Measurements from ENCODE around the gene INSIG1. TPM values are rescaled to one million over a fixed set of nuclear protein-coding genes. Genes with fewer than 3 reads are reported as not detected.

The INSIG1 gene
- total RNA-seq, 2 experiments from 2014 or later, result 145 to 164 TPM

- H3K9me3 Mint-ChIP-seq (ENCODE audit: low read depth), result no peaks in the 10 kb centered on the region
- no peak for DNase-seq
- no peak overlapping the region for H3K27ac Mint-ChIP-seq
- H3K4me3 Mint-ChIP-seq, result no peak overlapping the region
- peaks cover 20% of the 10 kb centered on the region for H3K27me3 Mint-ChIP-seq
- no peaks in the 10 kb centered on the region for H3K4me1 Mint-ChIP-seq
- CTCF ChIA-PET, result interaction anchor here (0.9 kb wide), 1 partner anchor 333 kb away, joined by 4 read pairs; no protein-coding TSS in a partner anchor
- ATAC-seq, result no peak
- H3K36me3 Mint-ChIP-seq, result no peaks in the 10 kb centered on the region
Measured at GRCh38 chr7:155259866-155260497, 37.7 kb upstream of the INSIG1 start.

DNA sequence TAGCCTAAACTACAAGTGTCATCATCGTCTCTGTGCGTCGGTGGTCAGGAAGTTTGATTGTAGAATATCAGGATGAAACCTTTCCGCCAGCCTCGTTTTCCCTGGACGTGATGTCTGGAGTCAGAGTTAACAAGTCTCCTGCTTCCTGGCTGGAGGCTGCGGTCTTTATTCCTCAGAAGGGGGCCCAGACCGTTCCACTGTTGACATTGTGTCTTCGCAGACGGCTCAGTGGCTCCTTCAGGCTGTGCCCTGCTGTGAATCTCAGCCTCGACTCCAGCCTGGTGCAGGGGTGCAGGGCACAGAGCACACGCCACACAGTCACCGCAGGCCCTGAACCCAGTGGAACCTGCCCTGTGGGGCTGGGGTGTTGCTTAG lies 37.2 kb upstream of the INSIG1 start:
- DNase-seq, result no peak
- no peak for ATAC-seq
- Mint-ChIP-seq H3K27me3 (peaks cover 19% of the 10 kb centered on the region), H3K9me3 (ENCODE audit: low read depth) (no peaks in the 10 kb centered on the region), H3K36me3 (no peaks in the 10 kb centered on the region), H3K27ac (no peak overlapping the region), H3K4me1 (no peaks in the 10 kb centered on the region), H3K4me3 (no peak overlapping the region)
- CTCF ChIA-PET, result no interaction called here

- CTCF ChIA-PET, result no interaction called here
- H3K9me3 Mint-ChIP-seq (ENCODE audit: low read depth), result no peaks in the 10 kb centered on the region
- H3K36me3 Mint-ChIP-seq, result no peaks in the 10 kb centered on the region
- no peaks in the 10 kb centered on the region for H3K4me1 Mint-ChIP-seq
- no peak overlapping the region for H3K4me3 Mint-ChIP-seq
- H3K27ac Mint-ChIP-seq, result no peak overlapping the region
- ATAC-seq (no peak), DNase-seq (no peak)
- peaks cover 19% of the 10 kb centered on the region for H3K27me3 Mint-ChIP-seq
Measured at GRCh38 chr7:155261031-155261985, 36.4 kb upstream of the INSIG1 start.

- H3K9me3 Mint-ChIP-seq (ENCODE audit: low read depth), result no peaks in the 10 kb centered on the region
- H3K4me1 Mint-ChIP-seq, result no peaks in the 10 kb centered on the region
- CTCF ChIA-PET, result no interaction called here
- no peak overlapping the region for H3K4me3 Mint-ChIP-seq
- DNase-seq, result no peak
- no peak overlapping the region for H3K27ac Mint-ChIP-seq
- H3K27me3 Mint-ChIP-seq, result peaks cover 15% of the 10 kb centered on the region
- H3K36me3 Mint-ChIP-seq, result no peaks in the 10 kb centered on the region
- ATAC-seq, result no peak
Measured at GRCh38 chr7:155262031-155262430, 35.6 kb upstream of the INSIG1 start.

GRCh38 chr7:155263051-155263450 lies 34.6 kb upstream of the INSIG1 start:
- peaks cover 13% of the 10 kb centered on the region for H3K27me3 Mint-ChIP-seq
- H3K36me3 Mint-ChIP-seq, result no peaks in the 10 kb centered on the region
- no peak for DNase-seq
- no peak overlapping the region for H3K4me3 Mint-ChIP-seq
- CTCF ChIA-PET, result no interaction called here
- H3K27ac Mint-ChIP-seq, result no peak overlapping the region
- no peak for ATAC-seq
- H3K4me1 Mint-ChIP-seq, result no peaks in the 10 kb centered on the region
- no peaks in the 10 kb centered on the region for H3K9me3 Mint-ChIP-seq (ENCODE audit: low read depth)

- H3K27me3 Mint-ChIP-seq, result peaks cover 13% of the 10 kb centered on the region
- no peak for ATAC-seq
- CTCF ChIA-PET, result no interaction called here
Measured at GRCh38 chr7:155263581-155264143, 34.0 kb upstream of the INSIG1 start.

GRCh38 chr7:155265144-155265543 lies 32.5 kb upstream of the INSIG1 start:
- H3K27ac Mint-ChIP-seq, result no peak overlapping the region
- H3K36me3 Mint-ChIP-seq, result peaks cover 1% of the 10 kb centered on the region
- DNase-seq (no peak), ATAC-seq (no peak)
- CTCF ChIA-PET, result no interaction called here
- no peaks in the 10 kb centered on the region for H3K9me3 Mint-ChIP-seq (ENCODE audit: low read depth)
- peaks cover 13% of the 10 kb centered on the region for H3K27me3 Mint-ChIP-seq
- no peak overlapping the region for H3K4me3 Mint-ChIP-seq
- peaks cover under 1% of the 10 kb centered on the region for H3K4me1 Mint-ChIP-seq

More at GRCh38 chr7:155263581-155264143, 34.0 kb upstream of the INSIG1 start:
- Mint-ChIP-seq H3K4me3 (no peak overlapping the region), H3K27ac (no peak overlapping the region), H3K9me3 (ENCODE audit: low read depth) (no peaks in the 10 kb centered on the region), H3K4me1 (no peaks in the 10 kb centered on the region), H3K36me3 (peaks cover under 1% of the 10 kb centered on the region)
- DNase-seq, result no peak

DNA sequence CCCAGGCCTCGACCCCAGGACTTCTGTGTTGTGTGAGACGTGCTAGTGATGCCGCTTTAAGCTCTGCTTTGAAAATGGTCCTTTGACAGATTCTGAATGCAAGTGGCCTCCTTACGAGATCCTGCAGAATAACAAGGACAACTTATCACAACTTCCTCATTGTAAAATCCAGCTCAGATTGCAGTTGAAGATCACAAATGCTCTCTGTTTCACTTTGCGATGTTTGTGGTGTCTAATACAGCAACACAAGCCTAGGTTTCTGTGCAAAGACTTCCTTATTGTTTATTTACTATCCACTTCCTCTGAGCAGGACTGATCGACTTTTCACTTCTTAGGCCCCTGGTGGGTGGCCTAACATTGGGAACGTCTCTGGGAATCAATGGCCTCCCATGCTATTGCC lies 31.7 kb upstream of the INSIG1 start:
- peaks cover 14% of the 10 kb centered on the region for H3K27me3 Mint-ChIP-seq
- H3K4me1 Mint-ChIP-seq, result peaks cover 7% of the 10 kb centered on the region
- ATAC-seq (no peak), DNase-seq (no peak)
- no peak overlapping the region for H3K4me3 Mint-ChIP-seq
- H3K27ac Mint-ChIP-seq, result no peak overlapping the region
- CTCF ChIA-PET, result no interaction called here
- peaks cover 1% of the 10 kb centered on the region for H3K36me3 Mint-ChIP-seq
- no peaks in the 10 kb centered on the region for H3K9me3 Mint-ChIP-seq (ENCODE audit: low read depth)

- Mint-ChIP-seq H3K36me3 (peaks cover 1% of the 10 kb centered on the region), H3K27me3 (peaks cover 12% of the 10 kb centered on the region), H3K4me1 (peaks cover 8% of the 10 kb centered on the region), H3K9me3 (ENCODE audit: low read depth) (no peaks in the 10 kb centered on the region), H3K4me3 (no peak overlapping the region), H3K27ac (no peak overlapping the region)
- DNase-seq (no peak), ATAC-seq (no peak)
- CTCF ChIA-PET, result no interaction called here
Measured at GRCh38 chr7:155266440-155266839, 31.2 kb upstream of the INSIG1 start.

GRCh38 chr7:155267023-155267422 lies 30.7 kb upstream of the INSIG1 start:
- Mint-ChIP-seq H3K9me3 (ENCODE audit: low read depth) (no peaks in the 10 kb centered on the region), H3K27me3 (peaks cover 13% of the 10 kb centered on the region), H3K4me1 (peaks cover 8% of the 10 kb centered on the region), H3K27ac (no peak overlapping the region), H3K4me3 (no peak overlapping the region), H3K36me3 (peaks cover 1% of the 10 kb centered on the region)
- DNase-seq, result no peak
- no peak for ATAC-seq
- CTCF ChIA-PET, result no interaction called here

DNA sequence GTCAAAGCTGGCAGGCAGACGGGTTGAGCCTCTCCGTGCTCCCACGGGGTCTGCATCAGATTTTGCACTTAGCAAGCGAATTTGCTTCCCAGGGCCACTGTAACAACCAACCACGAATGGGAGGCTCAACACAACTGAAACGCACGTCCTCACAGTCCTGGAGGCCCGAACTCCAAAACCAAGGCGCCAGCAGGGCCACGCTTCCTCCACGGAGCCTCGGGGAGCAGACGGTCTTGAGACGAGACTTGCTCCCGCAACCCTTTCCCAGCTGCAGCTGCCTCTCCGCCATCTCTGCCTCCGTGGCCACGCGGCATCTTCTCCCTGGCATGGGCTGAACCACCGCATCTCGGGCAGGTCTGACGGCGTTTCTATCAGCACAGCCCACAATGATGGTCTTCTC lies 30.2 kb upstream of the INSIG1 start:
- Mint-ChIP-seq H3K36me3 (peaks cover 1% of the 10 kb centered on the region), H3K4me1 (peaks cover 8% of the 10 kb centered on the region), H3K9me3 (ENCODE audit: low read depth) (no peaks in the 10 kb centered on the region), H3K27me3 (peaks cover 10% of the 10 kb centered on the region), H3K27ac (no peak overlapping the region), H3K4me3 (no peak overlapping the region)
- DNase-seq (no peak), ATAC-seq (no peak)
- CTCF ChIA-PET, result no interaction called here

GRCh38 chr7:155268211-155268610 lies 29.5 kb upstream of the INSIG1 start:
- ATAC-seq (no peak), DNase-seq (no peak)
- CTCF ChIA-PET, result interaction anchor here (0.5 to 1.2 kb wide), 2 partner anchors 77 to 270 kb away, joined by 3 read pairs; no protein-coding TSS in a partner anchor
- no peaks in the 10 kb centered on the region for H3K9me3 Mint-ChIP-seq (ENCODE audit: low read depth)
- H3K4me3 Mint-ChIP-seq, result no peak overlapping the region
- H3K27me3 Mint-ChIP-seq, result peaks cover 17% of the 10 kb centered on the region
- no peak overlapping the region for H3K27ac Mint-ChIP-seq
- H3K36me3 Mint-ChIP-seq, result peaks cover 1% of the 10 kb centered on the region
- H3K4me1 Mint-ChIP-seq, result peaks cover 8% of the 10 kb centered on the region

DNA sequence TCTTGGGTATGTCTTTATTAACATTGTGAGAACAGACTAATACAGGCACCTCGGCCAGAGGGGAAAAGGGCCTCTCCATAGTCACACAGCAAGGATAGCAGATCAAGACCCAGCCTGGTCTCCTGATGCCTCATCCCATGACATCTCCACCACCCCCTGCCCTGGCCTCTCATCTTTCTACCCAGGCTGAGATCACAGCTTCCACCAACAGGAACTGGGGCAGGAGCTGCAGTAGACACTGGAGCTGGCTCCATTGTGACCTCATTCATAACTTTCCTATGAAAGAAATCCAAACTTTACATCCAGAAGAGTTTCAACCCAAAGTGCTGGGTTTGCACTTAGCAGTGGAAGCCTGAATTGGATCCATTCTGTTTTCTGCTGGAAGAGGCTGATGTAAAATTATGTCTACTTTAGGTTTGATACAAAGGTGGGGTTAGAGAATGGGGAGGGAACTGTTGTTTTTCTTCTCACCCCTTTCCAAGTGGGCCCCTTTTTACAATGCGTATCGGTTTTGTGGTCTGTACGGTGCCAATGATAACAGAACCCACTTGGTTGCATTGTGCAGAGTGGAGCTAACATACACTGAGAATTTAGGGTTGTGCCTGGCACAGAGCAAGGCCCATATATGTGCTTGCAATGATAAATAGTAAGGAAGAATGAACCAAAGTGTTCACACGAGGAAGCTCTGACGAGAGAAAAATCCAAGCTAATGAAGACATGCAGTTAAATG lies 28.6 kb upstream of the INSIG1 start:
- no peaks in the 10 kb centered on the region for H3K9me3 Mint-ChIP-seq (ENCODE audit: low read depth)
- no peak overlapping the region for H3K4me3 Mint-ChIP-seq
- no peak for ATAC-seq
- H3K4me1 Mint-ChIP-seq, result peaks cover 8% of the 10 kb centered on the region
- H3K27ac Mint-ChIP-seq, result no peak overlapping the region
- H3K27me3 Mint-ChIP-seq, result peaks cover 22% of the 10 kb centered on the region
- H3K36me3 Mint-ChIP-seq, result peaks cover 1% of the 10 kb centered on the region
- CTCF ChIA-PET, result interaction anchor here (0.5 to 1.2 kb wide), 2 partner anchors 76 to 269 kb away, joined by 3 read pairs; no protein-coding TSS in a partner anchor
- no peak for DNase-seq

All from activated CD8-positive, alpha-beta memory T cell treated with anti-CD3 and anti-CD28 coated beads, Interleukin-2, amount 10 ng/mL, durations not matched to agents 7 days and 5 days (primary cell).